Measurements from ENCODE around the gene TNS1.

TNS1 gene

GRCh38 chr2:218022131-218022850, 19.5 kb upstream of the TNS1 start:
- Histone ChIP-seq H3K79me2 (ENCODE audit: insufficient read depth, low read depth) (no peaks in the 10 kb centered on the region), H2AFZ (ENCODE audit: low read depth) (no peak overlapping the region), H3K9ac (no peak overlapping the region), H3K36me3 (ENCODE audit: insufficient read depth) (no peaks in the 10 kb centered on the region), H3K4me1 (ENCODE audit: low read depth, poor library complexity, severe bottlenecking) (no peaks in the 10 kb centered on the region), H4K20me1 (ENCODE audit: insufficient read depth) (no peaks in the 10 kb centered on the region), H3K4me3 (IDR thresholded peaks at IDR 0.05; ENCODE audit: insufficient read depth, low read depth, low read length) (no peak overlapping the region), H3K4me2 (no peak overlapping the region), H3K27ac (no peak overlapping the region), H3K27me3 (ENCODE audit: insufficient read depth, low read depth) (no peaks in the 10 kb centered on the region)
- no peak for TF ChIP-seq CTCF (conservative IDR thresholded peaks at IDR 0.05; ENCODE audit: low read depth, low read length)

- H3K4me3 ChIP-seq (IDR thresholded peaks at IDR 0.05; ENCODE audit: insufficient read depth, low read depth, low read length): no peak overlapping the region
- no peaks in the 10 kb centered on the region for H3K79me2 ChIP-seq (ENCODE audit: insufficient read depth, low read depth)
- H3K9ac ChIP-seq: no peak overlapping the region
- no peaks in the 10 kb centered on the region for H3K27me3 ChIP-seq (ENCODE audit: insufficient read depth, low read depth)
- no peak overlapping the region for H3K4me2 ChIP-seq
- no peaks in the 10 kb centered on the region for H3K4me1 ChIP-seq (ENCODE audit: low read depth, poor library complexity, severe bottlenecking)
- H2AFZ ChIP-seq (ENCODE audit: low read depth): no peak overlapping the region
- no peaks in the 10 kb centered on the region for H3K36me3 ChIP-seq (ENCODE audit: insufficient read depth)
- H4K20me1 ChIP-seq (ENCODE audit: insufficient read depth): no peaks in the 10 kb centered on the region
- no peak for TF ChIP-seq CTCF (conservative IDR thresholded peaks at IDR 0.05; ENCODE audit: low read depth, low read length)
- H3K27ac ChIP-seq: no peak overlapping the region
Measured at GRCh38 chr2:218021536-218022071, 18.8 kb upstream of the TNS1 start.

GRCh38 chr2:218020966-218021535, 18.3 kb upstream of the TNS1 start:
- Histone ChIP-seq H3K27ac (no peak overlapping the region), H2AFZ (ENCODE audit: low read depth) (no peak overlapping the region), H3K36me3 (ENCODE audit: insufficient read depth) (no peaks in the 10 kb centered on the region), H3K4me2 (no peak overlapping the region), H3K4me3 (IDR thresholded peaks at IDR 0.05; ENCODE audit: insufficient read depth, low read depth, low read length) (no peak overlapping the region), H4K20me1 (ENCODE audit: insufficient read depth) (no peaks in the 10 kb centered on the region), H3K9ac (no peak overlapping the region), H3K79me2 (ENCODE audit: insufficient read depth, low read depth) (no peaks in the 10 kb centered on the region), H3K27me3 (ENCODE audit: insufficient read depth, low read depth) (no peaks in the 10 kb centered on the region), H3K4me1 (ENCODE audit: low read depth, poor library complexity, severe bottlenecking) (no peaks in the 10 kb centered on the region)
- TF ChIP-seq CTCF (conservative IDR thresholded peaks at IDR 0.05; ENCODE audit: low read depth, low read length): no peak

GRCh38 chr2:218020281-218020680, 17.5 kb upstream of the TNS1 start:
- H3K9ac ChIP-seq: no peak overlapping the region
- no peak for TF ChIP-seq CTCF (conservative IDR thresholded peaks at IDR 0.05; ENCODE audit: low read depth, low read length)

More at GRCh38 chr2:218020281-218020680, 17.5 kb upstream of the TNS1 start:
- no peak overlapping the region for H2AFZ ChIP-seq (ENCODE audit: low read depth)
- H3K79me2 ChIP-seq (ENCODE audit: insufficient read depth, low read depth): no peaks in the 10 kb centered on the region
- H4K20me1 ChIP-seq (ENCODE audit: insufficient read depth): no peaks in the 10 kb centered on the region
- no peaks in the 10 kb centered on the region for H3K36me3 ChIP-seq (ENCODE audit: insufficient read depth)
- no peaks in the 10 kb centered on the region for H3K4me1 ChIP-seq (ENCODE audit: low read depth, poor library complexity, severe bottlenecking)
- no peaks in the 10 kb centered on the region for H3K27me3 ChIP-seq (ENCODE audit: insufficient read depth, low read depth)
- H3K27ac ChIP-seq: no peak overlapping the region
- no peak overlapping the region for H3K4me2 ChIP-seq
- no peak overlapping the region for H3K4me3 ChIP-seq (IDR thresholded peaks at IDR 0.05; ENCODE audit: insufficient read depth, low read depth, low read length)

All from KMS-11 (cell line).